ENCODE results near the gene FHIT.

Gene FHIT

DNA sequence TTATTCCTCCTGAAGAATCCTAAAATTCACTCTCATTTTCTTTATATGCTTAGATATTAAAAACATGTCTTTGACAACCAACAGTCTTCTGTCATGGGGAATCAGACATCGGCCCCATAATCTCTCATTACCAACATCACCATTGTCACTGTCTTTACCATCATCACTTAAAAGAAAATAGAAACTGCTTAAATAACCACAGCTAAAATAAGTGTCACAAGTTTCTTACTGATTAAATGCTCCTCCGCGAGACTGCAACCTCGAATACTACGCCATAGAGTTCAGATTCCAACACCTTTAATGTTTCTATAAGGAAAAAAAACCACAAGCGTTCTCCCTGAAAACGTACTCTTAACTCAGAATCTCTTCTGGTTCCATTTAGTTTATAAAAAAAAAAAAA is 1223.9 kb downstream of the FHIT start:
- H3K9ac ChIP-seq (ENCODE audit: low read length): no peak overlapping the region
- no peak overlapping the region for H3K4me3 ChIP-seq (ENCODE audit: low read length)
- DNase-seq (ENCODE audit: low read depth): no peak
- no peaks in the 10 kb centered on the region for H3K9me3 ChIP-seq (ENCODE audit: control insufficient read depth, low read length)
- no peaks in the 10 kb centered on the region for H3K27me3 ChIP-seq (replicated peaks; ENCODE audit: control insufficient read depth, insufficient read depth, low read length)
- no peaks in the 10 kb centered on the region for H3K4me1 ChIP-seq (ENCODE audit: control insufficient read depth, insufficient read depth, low read length)
- H3K36me3 ChIP-seq (ENCODE audit: control insufficient read depth, insufficient read depth, low read length, severe bottlenecking): no peaks in the 10 kb centered on the region

DNA sequence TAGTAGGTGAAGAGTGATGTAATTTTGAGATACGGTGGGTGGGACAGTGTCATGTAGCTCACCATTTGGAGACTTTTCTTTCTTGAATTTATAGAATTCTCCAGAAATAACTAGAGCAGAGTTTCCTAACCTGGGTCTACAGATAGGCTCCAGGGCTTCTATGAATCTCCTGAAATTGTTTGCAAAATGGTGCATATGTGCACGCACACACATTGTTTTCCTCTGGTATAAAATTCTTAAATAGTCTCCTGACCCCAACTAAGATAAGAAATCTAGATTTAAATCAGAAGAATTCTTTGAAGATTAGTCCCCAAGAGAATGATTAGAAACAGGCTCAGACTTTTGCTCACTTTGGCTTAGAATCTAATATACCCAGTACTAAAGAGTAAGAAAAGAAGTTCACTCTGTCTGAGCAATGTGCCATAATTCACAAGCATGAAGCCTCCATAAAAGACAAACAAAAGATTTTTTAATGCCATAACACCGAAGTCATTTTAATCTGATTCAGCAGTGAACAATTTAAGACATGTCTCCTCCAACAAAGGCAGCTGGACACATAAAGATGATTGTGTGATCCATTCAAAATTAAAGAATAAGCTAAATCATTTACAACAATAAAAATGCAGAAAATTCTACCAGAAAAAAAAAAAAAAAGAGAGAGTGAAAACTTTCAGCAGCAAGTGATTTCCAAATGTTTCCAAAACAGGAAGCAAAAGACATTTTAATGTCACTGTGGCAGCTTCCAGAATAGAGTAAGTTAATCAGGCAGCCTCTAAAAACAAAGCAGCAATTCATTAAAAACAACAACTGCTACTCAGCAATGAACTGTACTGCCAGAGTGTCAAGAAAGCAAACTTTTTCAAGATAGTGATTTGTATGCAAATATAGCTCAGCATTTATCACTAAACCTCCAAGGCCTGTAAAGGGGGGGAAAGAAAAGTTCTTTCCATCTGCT is 1225.9 kb downstream of the FHIT start:
- H3K36me3 ChIP-seq (ENCODE audit: control insufficient read depth, insufficient read depth, low read length, severe bottlenecking): no peaks in the 10 kb centered on the region
- DNase-seq (ENCODE audit: low read depth): peak; percentile 0
- H3K9me3 ChIP-seq (ENCODE audit: control insufficient read depth, low read length): no peaks in the 10 kb centered on the region
- H3K4me1 ChIP-seq (ENCODE audit: control insufficient read depth, insufficient read depth, low read length): no peaks in the 10 kb centered on the region
- no peak overlapping the region for H3K4me3 ChIP-seq (ENCODE audit: low read length)
- H3K27me3 ChIP-seq (replicated peaks; ENCODE audit: control insufficient read depth, insufficient read depth, low read length): no peaks in the 10 kb centered on the region
- no peak overlapping the region for H3K9ac ChIP-seq (ENCODE audit: low read length)

DNA sequence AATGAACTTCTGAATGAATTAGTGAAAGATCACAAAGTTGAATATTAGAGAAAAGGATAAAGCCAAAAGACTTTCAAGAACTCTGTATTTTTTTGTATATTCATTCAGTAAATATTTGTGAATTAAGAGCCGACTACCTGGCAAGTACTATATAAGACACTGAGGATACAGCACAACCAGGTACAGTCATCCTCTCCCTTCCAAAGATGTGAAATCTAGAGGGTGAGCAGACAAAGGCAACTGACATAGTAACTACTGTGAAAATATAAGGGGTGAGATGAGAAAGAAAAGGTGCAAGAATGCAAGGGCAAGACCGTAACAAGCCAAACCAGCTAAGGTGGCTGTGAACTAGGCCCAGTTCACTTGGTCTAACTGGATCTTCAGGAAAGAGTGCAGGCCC is 1226.9 kb downstream of the FHIT start:
- Histone ChIP-seq H3K27me3 (replicated peaks; ENCODE audit: control insufficient read depth, insufficient read depth, low read length) (no peaks in the 10 kb centered on the region), H3K9ac (ENCODE audit: low read length) (no peak overlapping the region), H3K36me3 (ENCODE audit: control insufficient read depth, insufficient read depth, low read length, severe bottlenecking) (no peaks in the 10 kb centered on the region), H3K4me3 (ENCODE audit: low read length) (no peak overlapping the region), H3K9me3 (ENCODE audit: control insufficient read depth, low read length) (no peaks in the 10 kb centered on the region), H3K4me1 (ENCODE audit: control insufficient read depth, insufficient read depth, low read length) (no peaks in the 10 kb centered on the region)
- DNase-seq (ENCODE audit: low read depth): no peak

DNA sequence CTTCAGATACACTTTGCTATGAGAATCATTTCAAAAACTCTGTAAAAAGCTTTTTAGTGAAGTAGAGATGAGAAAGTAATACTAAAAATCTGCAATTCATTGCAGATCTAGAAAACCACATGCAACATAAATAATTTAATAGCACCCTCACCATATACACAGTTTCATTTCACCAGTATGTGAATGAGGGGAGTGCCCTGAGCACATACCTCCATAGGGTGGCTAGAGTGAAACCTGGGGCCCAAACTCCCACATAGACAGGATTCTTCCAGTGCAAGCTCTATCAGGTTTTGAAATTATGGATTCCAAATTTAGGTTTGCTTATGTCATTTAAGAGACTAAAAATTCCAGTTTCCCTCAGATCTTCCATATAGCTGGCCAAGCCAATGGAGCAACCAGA is 1228.1 kb downstream of the FHIT start:
- Histone ChIP-seq H3K4me1 (ENCODE audit: control insufficient read depth, insufficient read depth, low read length) (no peaks in the 10 kb centered on the region), H3K9ac (ENCODE audit: low read length) (no peak overlapping the region), H3K36me3 (ENCODE audit: control insufficient read depth, insufficient read depth, low read length, severe bottlenecking) (no peaks in the 10 kb centered on the region), H3K4me3 (ENCODE audit: low read length) (no peak overlapping the region), H3K27me3 (replicated peaks; ENCODE audit: control insufficient read depth, insufficient read depth, low read length) (no peaks in the 10 kb centered on the region), H3K9me3 (ENCODE audit: control insufficient read depth, low read length) (no peaks in the 10 kb centered on the region)
- DNase-seq (ENCODE audit: low read depth): no peak

DNA sequence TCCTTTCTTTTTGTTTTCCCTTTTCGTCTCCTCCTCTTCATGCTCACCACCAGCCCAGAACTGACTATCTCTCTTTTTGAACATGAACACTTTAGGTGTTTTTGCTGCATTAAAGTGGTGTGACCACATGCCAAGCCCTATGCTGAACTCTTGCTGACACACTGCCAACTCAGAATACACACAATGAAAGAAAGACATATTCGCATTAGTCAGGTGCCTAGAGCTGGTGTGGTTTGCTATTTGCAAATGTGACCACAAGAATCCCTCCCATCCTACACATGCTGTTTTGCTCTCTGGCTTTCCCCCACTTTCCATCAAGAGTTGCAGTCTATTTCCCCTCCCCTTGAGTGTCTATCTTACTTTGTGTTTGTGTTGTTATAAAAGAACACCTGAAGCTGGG is 1233.6 kb downstream of the FHIT start:
- DNase-seq (ENCODE audit: low read depth): no peak
- no peaks in the 10 kb centered on the region for H3K27me3 ChIP-seq (replicated peaks; ENCODE audit: control insufficient read depth, insufficient read depth, low read length)
- no peak overlapping the region for H3K9ac ChIP-seq (ENCODE audit: low read length)

DNA sequence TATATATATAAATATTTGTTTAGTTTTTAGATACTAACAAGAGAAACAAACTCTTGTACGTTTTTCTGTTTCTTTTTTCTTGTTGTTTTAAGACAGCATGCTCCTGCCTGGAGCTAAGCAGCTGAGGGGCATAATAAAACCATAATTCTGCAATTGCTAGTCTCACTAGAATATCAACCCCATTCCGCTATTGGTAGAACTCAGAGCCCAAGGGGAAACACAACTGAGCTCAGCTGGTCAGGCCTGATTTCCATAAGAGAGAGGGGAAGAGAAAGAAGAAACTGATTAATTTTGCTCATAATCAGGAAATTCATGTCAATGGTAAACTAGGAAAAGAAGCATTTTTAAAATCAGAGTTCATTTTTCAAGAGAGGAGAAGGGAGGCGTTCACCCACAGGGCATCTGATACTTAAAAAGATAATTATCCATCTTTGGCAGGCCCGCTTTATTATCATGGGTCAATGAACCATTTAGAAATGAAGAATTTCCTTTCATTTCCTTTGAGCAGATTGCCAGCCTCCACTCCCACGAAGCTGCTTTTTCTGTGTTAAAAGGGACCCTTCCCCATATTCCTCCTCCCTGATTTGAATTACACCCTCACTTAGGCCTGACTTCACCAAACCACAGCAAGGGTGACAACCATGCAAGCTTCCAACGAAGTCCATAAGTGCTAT is 1236.1 kb downstream of the FHIT start:
- Histone ChIP-seq H3K36me3 (ENCODE audit: control insufficient read depth, insufficient read depth, low read length, severe bottlenecking) (no peaks in the 10 kb centered on the region), H3K27me3 (replicated peaks; ENCODE audit: control insufficient read depth, insufficient read depth, low read length) (no peaks in the 10 kb centered on the region), H3K4me1 (ENCODE audit: control insufficient read depth, insufficient read depth, low read length) (no peaks in the 10 kb centered on the region), H3K9me3 (ENCODE audit: control insufficient read depth, low read length) (no peaks in the 10 kb centered on the region), H3K4me3 (ENCODE audit: low read length) (no peak overlapping the region), H3K9ac (ENCODE audit: low read length) (no peak overlapping the region)
- DNase-seq (ENCODE audit: low read depth): no peak

More for the DNA sequence above, 1233.6 kb downstream of the FHIT start:
- Histone ChIP-seq H3K4me3 (ENCODE audit: low read length) (no peak overlapping the region), H3K36me3 (ENCODE audit: control insufficient read depth, insufficient read depth, low read length, severe bottlenecking) (no peaks in the 10 kb centered on the region), H3K4me1 (ENCODE audit: control insufficient read depth, insufficient read depth, low read length) (no peaks in the 10 kb centered on the region), H3K9me3 (ENCODE audit: control insufficient read depth, low read length) (no peaks in the 10 kb centered on the region)

DNA sequence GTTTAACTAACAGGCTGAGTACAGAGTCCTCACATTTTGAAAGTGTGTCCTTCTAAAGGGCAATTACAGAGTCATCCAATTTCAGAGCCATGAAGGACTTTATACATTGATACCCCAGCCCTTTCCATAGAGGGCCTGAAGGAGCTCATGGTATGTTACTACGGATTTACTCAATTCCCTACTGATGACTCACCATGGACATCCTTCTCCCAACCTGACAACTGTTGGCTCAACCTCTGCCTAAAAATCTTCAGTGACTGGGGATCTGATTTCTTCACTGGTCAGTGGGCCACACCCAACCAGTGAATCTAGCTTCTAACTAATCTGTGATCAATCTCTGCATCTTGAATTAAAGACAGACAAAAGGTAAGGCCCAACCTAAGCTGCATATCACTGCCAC is 1238.0 kb downstream of the FHIT start:
- Histone ChIP-seq H3K9ac (ENCODE audit: low read length) (no peak overlapping the region), H3K4me3 (ENCODE audit: low read length) (no peak overlapping the region), H3K4me1 (ENCODE audit: control insufficient read depth, insufficient read depth, low read length) (no peaks in the 10 kb centered on the region), H3K9me3 (ENCODE audit: control insufficient read depth, low read length) (no peaks in the 10 kb centered on the region), H3K36me3 (ENCODE audit: control insufficient read depth, insufficient read depth, low read length, severe bottlenecking) (no peaks in the 10 kb centered on the region), H3K27me3 (replicated peaks; ENCODE audit: control insufficient read depth, insufficient read depth, low read length) (no peaks in the 10 kb centered on the region)
- DNase-seq (ENCODE audit: low read depth): no peak

DNA sequence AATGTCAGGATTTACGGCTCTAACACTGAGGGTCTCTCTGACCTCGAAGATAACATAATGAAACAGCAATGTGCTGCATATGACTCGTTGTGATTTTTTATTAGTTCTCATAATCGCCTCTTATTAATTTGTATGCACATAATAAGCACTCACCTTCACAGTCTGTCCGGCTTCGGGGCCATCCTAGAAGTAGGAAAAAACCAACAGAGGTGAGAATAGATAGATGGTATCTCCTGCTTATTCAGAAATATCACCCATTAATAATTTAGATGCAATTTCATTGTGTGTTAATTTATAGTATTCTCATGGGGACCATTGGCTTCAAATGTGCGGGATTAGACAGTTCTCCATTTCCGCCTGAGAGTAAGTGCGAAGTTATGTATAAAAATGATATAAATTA is 1240.0 kb downstream of the FHIT start:
- Histone ChIP-seq H3K4me3 (ENCODE audit: low read length) (no peak overlapping the region), H3K4me1 (ENCODE audit: control insufficient read depth, insufficient read depth, low read length) (no peaks in the 10 kb centered on the region), H3K27me3 (replicated peaks; ENCODE audit: control insufficient read depth, insufficient read depth, low read length) (no peaks in the 10 kb centered on the region), H3K9me3 (ENCODE audit: control insufficient read depth, low read length) (no peaks in the 10 kb centered on the region), H3K9ac (ENCODE audit: low read length) (no peak overlapping the region), H3K36me3 (ENCODE audit: control insufficient read depth, insufficient read depth, low read length, severe bottlenecking) (no peaks in the 10 kb centered on the region)
- DNase-seq (ENCODE audit: low read depth): no peak

DNA sequence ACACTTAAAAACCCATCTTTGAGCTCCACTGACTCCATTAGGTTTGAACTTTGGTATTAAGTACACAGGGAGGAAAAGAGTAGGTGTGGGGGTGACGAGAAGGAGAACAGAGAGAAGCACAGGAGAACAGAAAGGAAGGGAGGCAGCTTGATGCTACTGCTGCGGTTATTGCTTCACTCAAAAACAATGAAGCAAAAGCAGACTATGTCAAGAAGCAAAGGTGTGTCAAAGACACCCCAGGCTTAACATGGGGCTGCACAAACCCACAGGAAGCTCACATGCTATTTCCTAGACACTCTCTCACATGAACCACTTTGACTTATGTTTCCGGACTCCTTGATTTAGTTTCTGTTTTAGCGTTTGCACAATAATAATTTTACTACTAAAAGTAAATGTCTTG is 1240.5 kb downstream of the FHIT start:
- Histone ChIP-seq H3K9me3 (ENCODE audit: control insufficient read depth, low read length) (no peaks in the 10 kb centered on the region), H3K9ac (ENCODE audit: low read length) (no peak overlapping the region), H3K27me3 (replicated peaks; ENCODE audit: control insufficient read depth, insufficient read depth, low read length) (no peaks in the 10 kb centered on the region), H3K4me1 (ENCODE audit: control insufficient read depth, insufficient read depth, low read length) (no peaks in the 10 kb centered on the region), H3K4me3 (ENCODE audit: low read length) (no peak overlapping the region), H3K36me3 (ENCODE audit: control insufficient read depth, insufficient read depth, low read length, severe bottlenecking) (no peaks in the 10 kb centered on the region)
- DNase-seq (ENCODE audit: low read depth): no peak

DNA sequence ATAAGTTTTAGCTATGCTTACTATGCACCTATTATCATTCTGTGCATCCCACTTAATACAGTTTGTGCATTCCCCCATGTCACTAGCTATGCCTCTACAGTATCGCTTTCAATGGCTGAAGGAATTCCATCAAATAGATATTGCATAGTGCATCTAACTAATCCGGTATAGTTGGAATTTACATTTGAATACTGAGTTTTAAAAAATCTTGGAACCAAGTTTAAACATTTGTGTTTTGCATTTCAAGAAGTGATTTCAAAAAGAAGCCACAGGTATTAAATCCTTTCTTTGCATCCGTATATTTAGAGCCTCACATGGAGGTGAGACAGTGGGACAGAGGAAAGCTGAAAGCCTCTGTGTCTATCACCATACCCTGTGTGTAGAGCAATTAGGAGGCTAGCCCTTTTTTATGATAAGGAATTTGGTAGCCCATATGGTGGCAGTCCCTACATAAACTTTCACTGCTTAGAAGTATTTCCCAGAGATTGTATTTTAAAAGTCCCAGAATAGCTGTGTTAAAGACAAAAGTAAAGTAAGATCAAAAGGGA is 1241.2 kb downstream of the FHIT start:
- no peaks in the 10 kb centered on the region for H3K36me3 ChIP-seq (ENCODE audit: control insufficient read depth, insufficient read depth, low read length, severe bottlenecking)
- H3K4me3 ChIP-seq (ENCODE audit: low read length): no peak overlapping the region
- no peaks in the 10 kb centered on the region for H3K9me3 ChIP-seq (ENCODE audit: control insufficient read depth, low read length)
- DNase-seq (ENCODE audit: low read depth): no peak
- H3K4me1 ChIP-seq (ENCODE audit: control insufficient read depth, insufficient read depth, low read length): no peaks in the 10 kb centered on the region
- H3K9ac ChIP-seq (ENCODE audit: low read length): no peak overlapping the region
- H3K27me3 ChIP-seq (replicated peaks; ENCODE audit: control insufficient read depth, insufficient read depth, low read length): no peaks in the 10 kb centered on the region

DNA sequence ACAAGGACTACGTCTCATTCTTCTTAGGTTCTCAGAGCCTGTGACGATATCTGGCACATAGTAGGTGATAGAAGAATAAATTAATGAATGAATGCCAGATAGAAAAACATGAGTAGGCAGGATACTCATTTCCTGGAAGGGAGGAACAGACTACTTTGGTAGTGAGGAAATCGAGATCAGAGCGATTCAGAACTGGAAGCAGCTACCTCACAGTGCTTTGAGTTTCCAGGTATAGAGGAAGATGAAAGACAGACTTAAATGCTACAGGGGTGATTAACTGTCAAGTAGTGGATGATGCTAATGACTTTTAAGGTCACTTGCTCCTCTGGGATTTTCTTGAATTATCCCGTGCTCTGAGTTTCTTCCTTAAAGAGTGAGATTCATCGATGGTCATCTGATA is 1249.9 kb downstream of the FHIT start:
- no peaks in the 10 kb centered on the region for H3K4me1 ChIP-seq (ENCODE audit: control insufficient read depth, insufficient read depth, low read length)
- H3K9me3 ChIP-seq (ENCODE audit: control insufficient read depth, low read length): no peaks in the 10 kb centered on the region
- no peak overlapping the region for H3K4me3 ChIP-seq (ENCODE audit: low read length)
- H3K9ac ChIP-seq (ENCODE audit: low read length): no peak overlapping the region
- no peaks in the 10 kb centered on the region for H3K27me3 ChIP-seq (replicated peaks; ENCODE audit: control insufficient read depth, insufficient read depth, low read length)
- no peaks in the 10 kb centered on the region for H3K36me3 ChIP-seq (ENCODE audit: control insufficient read depth, insufficient read depth, low read length, severe bottlenecking)
- no peak for DNase-seq (ENCODE audit: low read depth)
